Ovary (tissue), 3 donors: Measurements from ENCODE around the gene PKD1L1.

Experiments
- EP300 ChIP-seq: sonication (generic); formaldehyde crosslinking; IDR thresholded peaks from one replicate; pipeline ENCODE4 v1.6.1; 2017; ENCODE audit warnings: antibody characterized with exemption
- POLR2A ChIP-seq: fragments of 450-650 bp; IDR thresholded peaks from one replicate; pipeline ENCODE4 v1.6.1; 2017; ENCODE audit warnings: antibody characterized with exemption, mild to moderate bottlenecking, moderate library complexity
- TF ChIP-seq, protein P1 (sequence below), 3 donors: fragments of 450-650 bp in 2 of 3; fragments of 200-600 bp in 1 of 3; IDR thresholded peaks; one replicate each; pipeline versions ENCODE4 v1.5.1 to v1.8.0; 2016 to 2022; ENCODE audit warnings: antibody characterized with exemption in 3 of 3, mild to moderate bottlenecking in 1 of 3
- donor health status: DM: no; HTN: no; CAD: no.

- TF ChIP-seq, protein P1, sequence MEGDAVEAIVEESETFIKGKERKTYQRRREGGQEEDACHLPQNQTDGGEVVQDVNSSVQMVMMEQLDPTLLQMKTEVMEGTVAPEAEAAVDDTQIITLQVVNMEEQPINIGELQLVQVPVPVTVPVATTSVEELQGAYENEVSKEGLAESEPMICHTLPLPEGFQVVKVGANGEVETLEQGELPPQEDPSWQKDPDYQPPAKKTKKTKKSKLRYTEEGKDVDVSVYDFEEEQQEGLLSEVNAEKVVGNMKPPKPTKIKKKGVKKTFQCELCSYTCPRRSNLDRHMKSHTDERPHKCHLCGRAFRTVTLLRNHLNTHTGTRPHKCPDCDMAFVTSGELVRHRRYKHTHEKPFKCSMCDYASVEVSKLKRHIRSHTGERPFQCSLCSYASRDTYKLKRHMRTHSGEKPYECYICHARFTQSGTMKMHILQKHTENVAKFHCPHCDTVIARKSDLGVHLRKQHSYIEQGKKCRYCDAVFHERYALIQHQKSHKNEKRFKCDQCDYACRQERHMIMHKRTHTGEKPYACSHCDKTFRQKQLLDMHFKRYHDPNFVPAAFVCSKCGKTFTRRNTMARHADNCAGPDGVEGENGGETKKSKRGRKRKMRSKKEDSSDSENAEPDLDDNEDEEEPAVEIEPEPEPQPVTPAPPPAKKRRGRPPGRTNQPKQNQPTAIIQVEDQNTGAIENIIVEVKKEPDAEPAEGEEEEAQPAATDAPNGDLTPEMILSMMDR (IDR thresholded peaks at IDR 0.05): no peak
- TF ChIP-seq POLR2A (no peak), EP300 (no peak)
Measured at GRCh38 chr7:47737601-47738000, 210.7 kb downstream of the PKD1L1 start.
